Rectal smooth muscle tissue (tissue), 1 donor: ENCODE results near the gene MAMDC2.

Experiments used
- H3K27ac ChIP-seq: one replicate; pipeline ENCODE4 v1.7.0; 2013; ENCODE audit warnings: low read depth, low read length, inconsistent platforms
- H3K27me3 ChIP-seq: one replicate; pipeline ENCODE4 v1.7.0; 2013; ENCODE audit warnings: low read length; ENCODE audit not compliant: control insufficient read depth, insufficient read depth
- H3K36me3 ChIP-seq: one replicate; pipeline ENCODE4 v1.7.0; 2013; ENCODE audit warnings: low read length; ENCODE audit not compliant: control insufficient read depth, insufficient read depth
- H3K4me1 ChIP-seq: one replicate; pipeline ENCODE4 v1.7.0; 2013; ENCODE audit warnings: low read length; ENCODE audit not compliant: control insufficient read depth, insufficient read depth
- H3K4me3 ChIP-seq: one replicate; pipeline ENCODE4 v1.7.0; 2013; ENCODE audit warnings: low read length
- H3K9ac ChIP-seq: one replicate; pipeline ENCODE4 v1.7.0; 2013; ENCODE audit warnings: low read length

Gene MAMDC2

GRCh38 chr9:70042461-70043215, 1.0 kb upstream of the MAMDC2 start:
- Histone ChIP-seq H3K27me3 (no peaks in the 10 kb centered on the region), H3K4me3 (peak overlapping the region; percentile 79), H3K36me3 (no peaks in the 10 kb centered on the region), H3K27ac (peak overlapping the region; percentile 88), H3K4me1 (peaks cover 36% of the 10 kb centered on the region), H3K9ac (no peak overlapping the region)

GRCh38 chr9:70043285-70043684, 363 bp upstream of the MAMDC2 start:
- H3K36me3 ChIP-seq, result no peaks in the 10 kb centered on the region
- peak overlapping the region; percentile 32 for H3K9ac ChIP-seq
- peak overlapping the region; percentile 88 for H3K27ac ChIP-seq
- H3K27me3 ChIP-seq, result no peaks in the 10 kb centered on the region
- H3K4me1 ChIP-seq, result peaks cover 36% of the 10 kb centered on the region
- peak overlapping the region; percentile 79 for H3K4me3 ChIP-seq

GRCh38 chr9:70044490-70045307, 1.1 kb downstream of the MAMDC2 start:
- Histone ChIP-seq H3K9ac (peak overlapping the region; percentile 57), H3K27me3 (no peaks in the 10 kb centered on the region), H3K36me3 (no peaks in the 10 kb centered on the region), H3K4me1 (peaks cover 46% of the 10 kb centered on the region), H3K4me3 (peak overlapping the region; percentile 79), H3K27ac (peak overlapping the region; percentile 88)

- H3K4me1 ChIP-seq, result peaks cover 52% of the 10 kb centered on the region
- peak overlapping the region; percentile 88 for H3K27ac ChIP-seq
- H3K4me3 ChIP-seq, result peak overlapping the region; percentile 79
- H3K36me3 ChIP-seq, result no peaks in the 10 kb centered on the region
- no peak overlapping the region for H3K9ac ChIP-seq
- no peaks in the 10 kb centered on the region for H3K27me3 ChIP-seq
These were observed 1.8 kb downstream of the MAMDC2 start for GRCh38 chr9:70045452-70045851.

- H3K27me3 ChIP-seq, result no peaks in the 10 kb centered on the region
- peak overlapping the region; percentile 88 for H3K27ac ChIP-seq
- peaks cover 57% of the 10 kb centered on the region for H3K4me1 ChIP-seq
- H3K4me3 ChIP-seq, result peak overlapping the region; percentile 79
- no peak overlapping the region for H3K9ac ChIP-seq
- H3K36me3 ChIP-seq, result no peaks in the 10 kb centered on the region
These were observed 2.8 kb downstream of the MAMDC2 start for GRCh38 chr9:70046274-70047070.

GRCh38 chr9:70049236-70049635, 5.6 kb downstream of the MAMDC2 start:
- H3K27me3 ChIP-seq, result no peaks in the 10 kb centered on the region
- H3K27ac ChIP-seq, result peak overlapping the region; percentile 88
- H3K4me1 ChIP-seq, result peaks cover 69% of the 10 kb centered on the region
- no peak overlapping the region for H3K9ac ChIP-seq
- no peak overlapping the region for H3K4me3 ChIP-seq
- H3K36me3 ChIP-seq, result no peaks in the 10 kb centered on the region

- Histone ChIP-seq H3K36me3 (no peaks in the 10 kb centered on the region), H3K4me1 (peaks cover 75% of the 10 kb centered on the region), H3K27ac (peak overlapping the region; percentile 88), H3K27me3 (no peaks in the 10 kb centered on the region), H3K9ac (no peak overlapping the region), H3K4me3 (no peak overlapping the region)
These were observed 6.1 kb downstream of the MAMDC2 start for GRCh38 chr9:70049672-70050271.

- Histone ChIP-seq H3K4me3 (no peak overlapping the region), H3K4me1 (peaks cover 85% of the 10 kb centered on the region), H3K36me3 (no peaks in the 10 kb centered on the region), H3K27me3 (no peaks in the 10 kb centered on the region), H3K9ac (no peak overlapping the region), H3K27ac (peak overlapping the region; percentile 92)
These were observed 9.1 kb downstream of the MAMDC2 start for GRCh38 chr9:70052768-70053167.

GRCh38 chr9:70053864-70054263, 10.2 kb downstream of the MAMDC2 start:
- Histone ChIP-seq H3K27me3 (no peaks in the 10 kb centered on the region), H3K4me1 (peaks cover 91% of the 10 kb centered on the region), H3K9ac (no peak overlapping the region), H3K27ac (peak overlapping the region; percentile 92), H3K36me3 (no peaks in the 10 kb centered on the region), H3K4me3 (no peak overlapping the region)

- peak overlapping the region; percentile 92 for H3K27ac ChIP-seq
- H3K4me3 ChIP-seq, result no peak overlapping the region
- H3K9ac ChIP-seq, result no peak overlapping the region
- H3K4me1 ChIP-seq, result peaks cover 91% of the 10 kb centered on the region
- no peaks in the 10 kb centered on the region for H3K36me3 ChIP-seq
- H3K27me3 ChIP-seq, result no peaks in the 10 kb centered on the region
These were observed 10.9 kb downstream of the MAMDC2 start for GRCh38 chr9:70054521-70054920.

GRCh38 chr9:70055406-70056210, 12.0 kb downstream of the MAMDC2 start:
- H3K4me3 ChIP-seq, result no peak overlapping the region
- H3K27me3 ChIP-seq, result no peaks in the 10 kb centered on the region
- H3K4me1 ChIP-seq, result peaks cover 87% of the 10 kb centered on the region
- H3K9ac ChIP-seq, result no peak overlapping the region
- H3K36me3 ChIP-seq, result no peaks in the 10 kb centered on the region
- peak overlapping the region; percentile 92 for H3K27ac ChIP-seq
